ENCODE data around the gene MIPOL1.

- TF ChIP-seq CTCF (conservative IDR thresholded peaks at IDR 0.05; ENCODE audit: low read length) (no peak), EZH2phosphoT487 (IDR thresholded peaks at IDR 0.05; ENCODE audit: borderline replicate concordance, low read depth, low read length) (no peak)
Measured at GRCh38 chr14:37447883-37448391, 250.2 kb downstream of the MIPOL1 start.
